GM21423 (cell line): ENCODE data around the gene PARVB.

Source experiments
- ATAC-seq: cut with Tn5 transposase; IDR thresholded peaks from one replicate; pipeline ENCODE4 v1.9.1; 2021; ENCODE audit warnings: mild to moderate bottlenecking, moderate library complexity; ENCODE audit not compliant: unreplicated experiment

PARVB gene

GRCh38 chr22:44209343-44209742 lies 185.2 kb downstream of the PARVB start:
- no peak for ATAC-seq

DNA sequence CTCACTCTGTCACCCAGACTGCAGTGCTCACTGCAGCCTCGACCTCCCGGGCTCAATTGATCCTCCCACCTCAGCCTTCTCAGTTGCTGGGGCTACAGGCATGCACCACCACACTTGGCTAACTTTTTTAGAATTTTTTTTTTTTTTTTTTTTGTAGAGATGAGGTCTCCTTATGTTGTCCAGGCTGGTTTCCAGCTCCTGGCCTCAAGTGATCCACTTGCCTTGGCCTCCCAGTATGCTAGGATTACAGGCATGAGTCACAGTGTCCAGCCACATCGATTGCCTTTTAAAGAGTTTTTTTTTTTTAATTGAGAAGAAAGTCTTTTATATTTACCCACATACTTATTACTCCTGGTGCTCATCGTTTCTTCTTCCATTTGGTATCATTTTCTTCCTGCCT lies 186.6 kb downstream of the PARVB start:
- ATAC-seq: no peak

- no peak for ATAC-seq
Observed at GRCh38 chr22:44211256-44211945, 187.3 kb downstream of the PARVB start.

- ATAC-seq: no peak
Observed at GRCh38 chr22:44211946-44212930, 188.1 kb downstream of the PARVB start.

GRCh38 chr22:44212936-44213335 lies 188.8 kb downstream of the PARVB start:
- ATAC-seq: no peak

DNA sequence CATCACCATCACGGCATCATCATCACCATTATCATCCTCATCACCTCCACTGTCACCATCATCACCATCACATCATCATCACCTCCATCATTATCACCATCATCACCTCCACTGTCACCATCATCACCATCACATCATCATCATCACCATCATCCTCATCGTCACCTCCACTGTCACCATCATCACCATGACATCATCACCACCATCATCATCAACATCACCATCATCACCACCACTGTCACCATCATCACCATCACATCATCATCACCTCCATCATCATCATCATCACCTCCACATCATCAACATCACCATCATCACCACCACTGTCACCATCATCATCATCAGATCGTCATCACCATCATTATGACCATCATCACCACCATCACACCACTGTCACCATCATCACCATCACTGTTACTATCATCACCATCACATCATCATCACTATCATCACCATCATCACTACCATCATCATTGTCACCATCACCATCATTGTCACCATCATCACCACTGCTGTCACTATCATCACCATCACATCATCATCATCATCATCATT lies 189.5 kb downstream of the PARVB start:
- ATAC-seq: no peak

DNA sequence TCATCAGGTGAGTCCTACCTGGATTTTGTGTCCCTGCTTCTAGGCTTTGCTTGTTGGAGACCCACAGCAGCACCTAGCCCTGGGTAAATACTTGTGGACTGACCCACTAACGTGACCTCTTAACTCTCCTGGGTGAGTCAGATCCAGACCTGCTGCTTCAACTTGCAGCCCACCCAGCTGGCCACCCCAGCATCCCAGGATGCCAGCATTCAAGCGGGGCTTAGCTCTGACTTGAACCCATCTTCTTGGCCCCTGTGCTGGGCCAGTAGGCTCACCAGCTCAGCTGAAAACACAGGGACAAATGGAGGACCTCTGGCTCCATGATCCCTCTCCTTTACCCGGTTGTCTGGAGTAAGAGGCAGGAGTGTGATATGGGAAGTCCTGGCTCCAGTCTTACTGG lies 190.1 kb downstream of the PARVB start:
- ATAC-seq: no peak

- ATAC-seq: no peak
Observed at GRCh38 chr22:44214764-44215163, 190.7 kb downstream of the PARVB start.

GRCh38 chr22:44215287-44215686 lies 191.2 kb downstream of the PARVB start:
- no peak for ATAC-seq

DNA sequence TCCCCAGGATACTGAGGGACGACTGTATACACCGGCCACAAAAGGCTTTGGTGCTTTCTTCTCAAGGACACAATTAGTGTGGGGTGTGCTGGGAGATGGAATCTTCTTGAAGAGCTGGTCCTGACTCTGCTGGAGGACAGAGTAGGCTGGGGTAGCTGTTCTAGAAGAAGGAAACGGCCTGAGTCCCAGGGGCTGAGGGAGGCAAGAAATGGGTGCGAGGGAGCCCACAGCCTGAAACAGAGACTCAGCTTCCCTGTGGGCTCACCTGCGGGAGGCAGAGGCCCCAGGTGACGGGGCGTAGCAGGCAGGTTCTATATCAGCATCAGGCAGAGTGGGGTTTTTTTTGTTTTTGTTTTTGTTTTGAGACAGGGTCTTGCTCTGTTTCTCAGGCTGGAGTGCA lies 193.2 kb downstream of the PARVB start:
- ATAC-seq: no peak

DNA sequence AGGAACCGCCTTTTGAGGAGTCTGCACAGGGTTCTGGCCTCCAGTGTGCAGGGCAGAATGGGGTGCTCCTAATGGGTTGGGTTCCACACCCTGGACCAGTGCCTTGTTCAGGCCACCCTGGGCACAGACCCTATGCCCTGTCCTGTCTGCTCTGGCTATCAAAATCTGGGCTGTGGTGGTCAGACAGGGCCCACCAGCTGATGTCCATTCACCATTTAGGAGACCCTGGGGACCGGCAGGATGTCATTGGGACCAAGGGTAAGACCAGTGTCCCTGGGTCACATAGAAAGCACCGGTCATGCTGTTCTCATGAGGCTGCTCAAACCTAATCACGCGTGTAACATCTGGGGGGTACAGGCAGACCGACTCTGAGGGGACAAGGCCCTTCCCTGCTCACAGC lies 194.0 kb downstream of the PARVB start:
- no peak for ATAC-seq

DNA sequence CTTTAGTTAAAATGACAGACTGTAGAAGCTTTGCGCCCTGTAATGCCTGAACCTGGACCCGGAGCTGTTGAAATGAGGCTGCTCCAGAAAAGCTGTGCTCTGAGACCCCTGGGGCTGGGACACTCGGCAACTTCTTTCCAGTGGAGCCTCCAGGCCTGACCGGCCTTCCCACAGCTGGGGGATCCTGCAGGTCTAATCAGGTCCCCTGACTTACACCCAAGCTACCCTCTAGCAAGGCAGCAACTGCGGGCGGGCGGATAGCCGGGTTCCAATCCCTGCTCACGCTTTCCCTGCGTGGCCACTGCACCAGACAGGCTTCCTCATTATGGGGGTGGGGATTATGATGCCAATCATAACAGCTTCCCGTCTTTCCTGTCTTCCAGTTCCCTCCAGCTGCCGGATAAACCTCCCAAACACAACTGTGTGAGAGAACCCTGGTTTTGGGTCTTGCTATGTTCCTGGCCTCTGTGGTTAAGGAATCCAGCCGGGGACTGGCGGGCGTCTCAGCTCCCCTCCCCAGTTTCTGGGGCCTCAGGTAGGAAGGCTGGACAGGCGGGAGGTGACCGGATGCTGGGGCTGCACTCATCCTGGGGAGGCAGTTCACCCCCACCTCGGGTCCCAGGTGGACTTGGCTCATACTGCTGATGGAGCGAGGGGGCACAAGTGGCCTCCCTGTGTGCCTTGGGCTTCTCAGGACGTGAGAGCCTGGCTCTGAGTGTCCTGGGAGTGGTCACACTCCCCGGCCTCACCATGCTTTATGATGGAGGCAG lies 195.2 kb downstream of the PARVB start:
- no peak for ATAC-seq

DNA sequence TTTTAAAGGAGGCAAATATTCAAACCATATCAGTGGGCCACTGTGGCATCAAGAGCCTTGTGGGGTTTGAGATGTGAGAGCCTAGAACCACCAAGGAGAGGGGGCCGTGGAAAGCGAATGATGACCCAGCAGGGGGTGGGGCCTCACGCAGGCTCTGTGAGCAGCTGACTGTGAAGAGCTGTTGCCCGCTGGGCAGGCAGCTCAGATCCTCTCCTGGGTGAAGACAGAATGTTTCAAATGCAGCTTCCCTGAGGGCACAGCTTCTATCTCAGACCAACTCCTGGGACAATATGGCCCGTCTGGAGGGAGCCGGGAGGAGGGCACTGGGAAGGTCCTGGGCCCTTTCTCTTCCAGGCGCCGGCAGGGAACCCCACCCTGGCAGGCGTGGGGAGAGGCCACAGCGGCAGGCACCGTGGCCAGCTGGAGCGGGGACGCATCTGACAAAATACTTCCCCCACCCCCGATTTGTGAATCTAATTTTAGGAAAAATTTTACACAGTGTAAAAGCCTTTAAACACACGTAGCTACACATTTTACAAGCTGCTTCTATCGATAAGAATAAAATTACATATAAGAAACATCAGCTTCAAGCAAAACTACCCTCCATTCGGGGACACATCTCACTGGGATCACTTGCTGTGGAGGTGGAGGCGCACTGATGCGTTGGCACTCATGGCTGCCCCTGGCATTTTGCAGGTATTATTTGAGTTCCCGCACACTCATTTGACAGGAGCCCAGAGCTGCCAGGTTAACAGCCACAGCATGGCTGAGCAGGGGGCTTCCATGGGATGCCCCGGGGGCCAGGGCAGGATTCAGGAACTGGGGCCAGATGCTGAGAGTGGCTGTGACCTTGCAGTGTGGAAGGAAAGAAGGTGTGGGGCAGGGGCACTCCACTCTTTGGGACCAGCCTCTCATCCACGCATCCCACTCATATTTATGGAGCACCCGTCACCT lies 196.9 kb downstream of the PARVB start:
- no peak for ATAC-seq

DNA sequence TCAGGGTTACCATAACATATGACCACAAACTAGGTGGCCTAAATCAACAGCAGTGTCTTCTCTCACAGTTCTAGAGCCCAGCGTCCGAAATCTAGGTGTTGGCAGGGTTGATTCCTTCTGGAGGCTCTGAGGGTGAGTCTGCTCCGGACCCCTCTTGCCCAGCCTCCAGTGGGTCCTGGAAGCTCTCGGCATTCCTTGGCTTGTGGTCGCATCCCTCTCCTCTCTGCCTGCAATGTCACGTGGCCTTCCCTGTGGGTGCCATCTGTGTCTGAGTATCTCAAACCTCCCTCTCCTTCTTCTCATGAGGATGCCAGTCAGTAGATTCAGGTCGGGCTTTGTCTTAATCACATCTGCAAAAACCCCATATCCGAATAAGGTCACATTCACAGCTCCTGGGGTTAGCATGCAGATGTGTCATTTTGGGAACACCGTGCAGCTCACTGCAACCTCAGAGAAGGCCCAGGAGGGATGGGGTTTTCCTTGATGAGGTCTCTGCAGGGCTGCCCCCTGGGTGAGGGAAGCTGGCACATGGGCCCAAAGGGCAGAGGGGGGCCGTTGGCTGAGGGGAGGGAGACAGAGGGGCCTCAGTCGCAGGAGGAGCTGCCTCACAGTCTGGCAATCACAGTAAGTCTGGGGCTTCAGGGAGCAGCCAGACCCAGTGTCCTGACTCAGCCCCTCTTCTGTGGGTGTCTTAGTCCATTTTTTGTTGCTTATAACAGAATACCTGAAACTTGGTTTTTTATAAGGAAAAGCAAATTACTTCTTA lies 197.8 kb downstream of the PARVB start:
- no peak for ATAC-seq
